Transverse colon (tissue), 4 donors: ENCODE data around the gene CDCA8.

Experiments used
- POLR2AphosphoS5 ChIP-seq, 3 donors: sonication (generic); formaldehyde crosslinking; IDR thresholded peaks; one replicate each; pipeline ENCODE4 v1.6.1; 2016; ENCODE audit warnings: antibody characterized with exemption in 3 of 3
- TF ChIP-seq, protein P1 (sequence below), 5 experiments: fragments of 200-600 bp in 3 of 5; fragments of 450-650 bp in 2 of 5; sonication (generic) in 3 of 5; IDR thresholded peaks; 1 replicate in 2 of 5; 2 replicates in 3 of 5; pipeline ENCODE4 v1.5.1; 2016 to 2017; ENCODE audit warnings: antibody characterized with exemption in 5 of 5, inconsistent platforms in 3 of 5, mild to moderate bottlenecking in 2 of 5, moderate library complexity in 1 of 5

DNA sequence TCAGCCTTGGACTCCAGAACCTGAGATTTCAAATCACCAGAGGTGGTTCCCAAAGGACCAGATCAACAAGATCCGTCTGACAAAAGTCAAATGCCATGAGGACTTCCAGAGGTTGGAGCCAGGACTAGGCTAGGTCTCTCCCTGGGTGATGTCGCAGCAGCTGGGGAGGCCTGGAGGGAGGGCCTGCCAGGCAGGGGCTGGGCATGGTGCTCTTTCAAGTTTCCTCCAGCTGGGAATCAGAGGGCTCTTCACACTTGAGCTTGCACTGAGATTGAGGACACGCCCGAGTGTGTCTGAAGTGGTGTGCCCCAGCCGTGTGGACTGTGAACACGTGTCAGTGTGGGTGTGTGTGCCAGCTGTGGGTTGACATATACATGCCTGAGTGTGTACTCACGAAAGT is 36.3 kb upstream of the CDCA8 start:
- TF ChIP-seq, protein P1, sequence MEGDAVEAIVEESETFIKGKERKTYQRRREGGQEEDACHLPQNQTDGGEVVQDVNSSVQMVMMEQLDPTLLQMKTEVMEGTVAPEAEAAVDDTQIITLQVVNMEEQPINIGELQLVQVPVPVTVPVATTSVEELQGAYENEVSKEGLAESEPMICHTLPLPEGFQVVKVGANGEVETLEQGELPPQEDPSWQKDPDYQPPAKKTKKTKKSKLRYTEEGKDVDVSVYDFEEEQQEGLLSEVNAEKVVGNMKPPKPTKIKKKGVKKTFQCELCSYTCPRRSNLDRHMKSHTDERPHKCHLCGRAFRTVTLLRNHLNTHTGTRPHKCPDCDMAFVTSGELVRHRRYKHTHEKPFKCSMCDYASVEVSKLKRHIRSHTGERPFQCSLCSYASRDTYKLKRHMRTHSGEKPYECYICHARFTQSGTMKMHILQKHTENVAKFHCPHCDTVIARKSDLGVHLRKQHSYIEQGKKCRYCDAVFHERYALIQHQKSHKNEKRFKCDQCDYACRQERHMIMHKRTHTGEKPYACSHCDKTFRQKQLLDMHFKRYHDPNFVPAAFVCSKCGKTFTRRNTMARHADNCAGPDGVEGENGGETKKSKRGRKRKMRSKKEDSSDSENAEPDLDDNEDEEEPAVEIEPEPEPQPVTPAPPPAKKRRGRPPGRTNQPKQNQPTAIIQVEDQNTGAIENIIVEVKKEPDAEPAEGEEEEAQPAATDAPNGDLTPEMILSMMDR (IDR thresholded peaks at IDR 0.05) = no peak
- no peak for TF ChIP-seq POLR2AphosphoS5 (IDR thresholded peaks at IDR 0.05)
